Hair follicle dermal papilla cell (primary cell): ENCODE results near the gene HBG1. TPM values are rescaled to one million over a fixed set of nuclear protein-coding genes. Genes with fewer than 3 reads are reported as not detected.

Source experiments
- total RNA-seq: library from RNA; depleted of rRNA; stranded (reverse); fragments of >200 nt; gene quantifications from 2 replicates; pipeline ENCODE4 v1.2.3, GENCODE V29; 2012

The HBG1 gene
- not detected in 2 replicates for total RNA-seq

DNA sequence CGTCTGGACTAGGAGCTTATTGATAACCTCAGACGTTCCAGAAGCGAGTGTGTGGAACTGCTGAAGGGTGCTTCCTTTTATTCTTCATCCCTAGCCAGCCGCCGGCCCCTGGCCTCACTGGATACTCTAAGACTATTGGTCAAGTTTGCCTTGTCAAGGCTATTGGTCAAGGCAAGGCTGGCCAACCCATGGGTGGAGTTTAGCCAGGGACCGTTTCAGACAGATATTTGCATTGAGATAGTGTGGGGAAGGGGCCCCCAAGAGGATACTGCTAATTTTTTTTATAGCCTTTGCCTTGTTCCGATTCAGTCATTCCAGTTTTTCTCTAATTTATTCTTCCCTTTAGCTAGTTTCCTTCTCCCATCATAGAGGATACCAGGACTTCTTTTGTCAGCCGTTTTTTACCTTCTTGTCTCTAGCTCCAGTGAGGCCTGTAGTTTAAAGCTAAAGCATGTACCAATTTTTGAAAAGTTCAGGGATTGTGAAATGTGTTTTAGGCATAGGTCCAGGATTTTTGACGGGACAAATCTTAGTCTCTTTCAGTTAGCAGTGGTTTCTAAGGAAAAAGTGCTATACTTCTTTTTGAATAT is at the start of gene HBG1:
Gene HBG1 (minus strand): TSS at position 51 of the 590 bp plus-strand sequence. CDS start 53 bp downstream, outside the sequence.

DNA sequence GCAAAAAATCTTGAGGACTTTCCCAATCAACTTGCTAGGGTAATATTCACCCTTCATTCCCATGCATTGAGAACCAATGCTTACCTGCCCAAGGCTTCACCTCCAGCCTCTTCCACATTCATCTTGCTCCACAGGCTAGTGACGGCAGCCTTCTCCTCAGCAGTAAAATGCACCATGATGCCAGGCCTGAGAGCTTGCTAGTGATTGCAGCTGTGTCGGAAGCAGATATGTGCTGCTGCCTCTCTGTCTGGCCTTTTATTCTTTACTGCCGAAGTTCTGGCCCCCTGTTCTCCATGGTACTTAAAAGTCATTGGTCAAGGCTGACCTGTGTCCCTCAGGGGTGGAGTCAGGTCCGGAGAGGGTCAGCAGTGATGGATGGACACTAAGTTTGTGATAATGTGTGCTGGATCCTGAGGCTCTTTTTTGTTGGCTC is 20.1 kb upstream of the HBG1 start, which contains the start of gene HBE1:
Gene HBE1 (minus strand): TSS at position 231 of the 433 bp plus-strand sequence. CDS start 55 bp downstream, at position 176.

GRCh38 chr11:5254646-5255413 is 5.2 kb upstream of the HBG1 start, which contains the start of gene HBG2:
Gene HBG2 (minus strand): TSS chr11:5254781. CDS start chr11:5254728, 53 bp downstream.

GRCh38 chr11:5234381-5234834 is 15.2 kb downstream of the HBG1 start, which contains the start of gene HBD:
Gene HBD (minus strand): TSS chr11:5234483. CDS start chr11:5234433, 50 bp downstream.

GRCh38 chr11:5226732-5227310 is 22.8 kb downstream of the HBG1 start, which contains the start of gene HBB:
Gene HBB (minus strand): TSS chr11:5227071. CDS start chr11:5227021, 50 bp downstream.

DNA sequence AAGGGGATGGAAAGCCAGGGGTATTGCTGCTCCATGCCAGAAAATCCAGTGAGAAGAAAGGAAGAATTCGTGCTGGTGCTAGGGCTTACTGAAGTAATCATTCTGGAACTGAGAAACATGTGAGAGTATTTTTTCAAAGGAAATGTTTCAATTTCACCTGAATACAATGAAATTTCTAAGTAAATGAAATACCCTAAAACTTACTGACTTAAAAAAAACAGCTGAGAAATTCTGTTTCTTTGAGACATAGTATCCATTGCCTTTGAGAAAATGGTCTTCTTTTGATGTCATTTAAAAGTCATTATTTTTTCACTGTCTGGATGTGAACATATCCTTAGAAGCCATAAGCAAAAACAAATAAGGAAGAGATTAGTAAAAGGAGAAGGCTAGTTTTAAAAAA is 49.1 kb downstream of the HBG1 start, which contains the start of gene OR51V1:
Gene OR51V1 (minus strand): TSS at position 101 of the 400 bp plus-strand sequence. CDS start 0 bp downstream, at position 101.

Other genes with a start within 250 kb of the HBG1 start
- gene OR52J3, start 203.3 kb downstream of the HBG1 start, total RNA-seq = not detected in 2 replicates
- gene OR52E2, start 190.2 kb downstream of the HBG1 start, total RNA-seq = not detected in 2 replicates
- gene OR52E1, start 180.3 kb downstream of the HBG1 start, total RNA-seq = not detected in 2 replicates
- gene OR52A5, start 111.5 kb downstream of the HBG1 start, total RNA-seq = not detected in 2 replicates
- not detected in 2 replicates for gene OR52A1, start 95.1 kb downstream of the HBG1 start, total RNA-seq
- not detected in 2 replicates for gene OR51V1, start 49.2 kb downstream of the HBG1 start, total RNA-seq
- gene HBB, start 22.8 kb downstream of the HBG1 start, total RNA-seq = not detected in 2 replicates
- gene HBD, start 15.4 kb downstream of the HBG1 start, total RNA-seq = 0.24 TPM in 1 of 2 replicates, not detected in the other
- not detected in 2 replicates for gene HBG2, start 4.9 kb upstream of the HBG1 start, total RNA-seq
- not detected in 2 replicates for gene HBE1, start 20.1 kb upstream of the HBG1 start, total RNA-seq
- not detected in 2 replicates for gene OR51B4, start 52.1 kb upstream of the HBG1 start, total RNA-seq
- not detected in 2 replicates for gene OR51B2, start 74.4 kb upstream of the HBG1 start, total RNA-seq
- 0.32 TPM in 1 of 2 replicates, not detected in the other for gene OR51B5, start 93.7 kb upstream of the HBG1 start, total RNA-seq
- gene OR51B6, start 101.7 kb upstream of the HBG1 start, total RNA-seq = not detected in 2 replicates
- not detected in 2 replicates for gene OR51M1, start 134.0 kb upstream of the HBG1 start, total RNA-seq
- gene OR51Q1, start 172.3 kb upstream of the HBG1 start, total RNA-seq = not detected in 2 replicates
- gene OR51I1, start 191.7 kb upstream of the HBG1 start, total RNA-seq = not detected in 2 replicates
- gene OR51I2, start 199.5 kb upstream of the HBG1 start, total RNA-seq = not detected in 2 replicates
- not detected in 2 replicates for gene OR52D1, start 238.8 kb upstream of the HBG1 start, total RNA-seq